H9 (cell line): ENCODE results near the gene LRMDA. TPM values are rescaled to one million over a fixed set of nuclear protein-coding genes. Genes with fewer than 3 reads are reported as not detected.

Source experiments
- DNase-seq: peaks from one replicate; pipeline ENCODE4 v3.0.0-alpha.2; 2017
- H2AFZ ChIP-seq: one replicate; pipeline ENCODE4 v1.6.1; 2013; ENCODE audit warnings: mild to moderate bottlenecking, low read length, control low read depth, moderate library complexity
- H2AK5ac ChIP-seq: 2 replicates; pipeline ENCODE4 v1.6.1; 2013; ENCODE audit warnings: low read length, control low read depth, mixed read lengths; ENCODE audit not compliant: insufficient read length
- H2BK120ac ChIP-seq: one replicate; pipeline ENCODE4 v1.6.1; 2013; ENCODE audit warnings: low read depth, mild to moderate bottlenecking, low read length, control low read depth, inconsistent platforms; ENCODE audit not compliant: poor library complexity, severe bottlenecking
- H2BK12ac ChIP-seq: 2 replicates; pipeline ENCODE4 v1.6.1; 2013; ENCODE audit warnings: low read length, control low read depth, mixed read lengths, low read depth; ENCODE audit not compliant: insufficient read length
- H2BK15ac ChIP-seq: 2 replicates; pipeline ENCODE4 v1.6.1; 2013; ENCODE audit warnings: low read depth, low read length, control low read depth
- H2BK20ac ChIP-seq: one replicate; pipeline ENCODE4 v1.6.1; 2013; ENCODE audit warnings: low read depth, mild to moderate bottlenecking, low read length, control low read depth, inconsistent platforms; ENCODE audit not compliant: poor library complexity, severe bottlenecking
- H2BK5ac ChIP-seq: 2 replicates; pipeline ENCODE4 v1.6.1; 2013; ENCODE audit warnings: low read length, control low read depth, mixed read lengths; ENCODE audit not compliant: insufficient read length
- H3K14ac ChIP-seq: 2 replicates; pipeline ENCODE4 v1.6.1; 2013; ENCODE audit warnings: low read length, control low read depth; ENCODE audit not compliant: insufficient read depth
- H3K18ac ChIP-seq: 2 replicates; pipeline ENCODE4 v1.6.1; 2013; ENCODE audit warnings: low read depth, mild to moderate bottlenecking, mixed read lengths, low read length, control low read depth; ENCODE audit not compliant: insufficient read length
- H3K23ac ChIP-seq: 2 replicates; pipeline ENCODE4 v1.6.1; 2013; ENCODE audit warnings: low read length, control low read depth, mixed read lengths, low read depth; ENCODE audit not compliant: insufficient read length
- H3K23me2 ChIP-seq: 2 replicates; pipeline ENCODE4 v1.6.1; 2013; ENCODE audit warnings: low read depth, mild to moderate bottlenecking, mixed read lengths, low read length, control low read depth; ENCODE audit not compliant: insufficient read length, poor library complexity, severe bottlenecking
- H3K27ac ChIP-seq: 2 replicates; pipeline ENCODE4 v1.5.1; 2013; ENCODE audit warnings: low read length, control low read depth, mixed read lengths, low read depth; ENCODE audit not compliant: insufficient read length
- H3K27me3 ChIP-seq: 2 replicates; pipeline ENCODE4 v1.6.1; 2013; ENCODE audit warnings: low read length, control low read depth, inconsistent platforms; ENCODE audit not compliant: insufficient read depth
- H3K4ac ChIP-seq: 2 replicates; pipeline ENCODE4 v1.6.1; 2013; ENCODE audit warnings: low read depth, mild to moderate bottlenecking, control low read depth, inconsistent platforms, low read length, moderate library complexity
- H3K4me1 ChIP-seq: 2 replicates; pipeline ENCODE4 v1.6.1; 2013; ENCODE audit warnings: low read length, control low read depth, inconsistent platforms; ENCODE audit not compliant: insufficient read depth
- H3K4me2 ChIP-seq: 2 replicates; pipeline ENCODE4 v1.6.1; 2013; ENCODE audit warnings: low read length, control low read depth, mixed read lengths; ENCODE audit not compliant: insufficient read length, insufficient read depth
- H3K56ac ChIP-seq: 2 replicates; pipeline ENCODE4 v1.6.1; 2013; ENCODE audit warnings: low read depth, mild to moderate bottlenecking, mixed read lengths, low read length, control low read depth; ENCODE audit not compliant: insufficient read length
- H3K79me1 ChIP-seq: 2 replicates; pipeline ENCODE4 v1.6.1; 2013; ENCODE audit warnings: low read depth, mild to moderate bottlenecking, moderate library complexity, low read length, control low read depth, inconsistent platforms; ENCODE audit not compliant: insufficient read depth, poor library complexity, severe bottlenecking
- H3K79me2 ChIP-seq: 2 replicates; pipeline ENCODE4 v1.6.1; 2013; ENCODE audit warnings: low read length, control low read depth, inconsistent platforms; ENCODE audit not compliant: insufficient read depth
- H3K9ac ChIP-seq: 2 replicates; pipeline ENCODE4 v1.6.1; 2013; ENCODE audit warnings: low read length, control low read depth, mixed read lengths; ENCODE audit not compliant: insufficient read length; ENCODE audit errors: extremely low read depth
- H3K9me3 ChIP-seq: one replicate; pipeline ENCODE4 v1.6.1; 2013; ENCODE audit warnings: low read depth, low read length, inconsistent platforms; ENCODE audit not compliant: control insufficient read depth
- H3T11ph ChIP-seq: one replicate; pipeline ENCODE4 v1.6.1; 2013; ENCODE audit warnings: mild to moderate bottlenecking, low read length, control low read depth, inconsistent platforms
- H4K20me1 ChIP-seq: one replicate; pipeline ENCODE4 v1.6.1; 2013; ENCODE audit not compliant: control insufficient read depth, insufficient read length, insufficient read depth
- H4K5ac ChIP-seq: 2 replicates; pipeline ENCODE4 v1.6.1; 2013; ENCODE audit warnings: low read depth, mild to moderate bottlenecking, mixed read lengths, low read length, control low read depth; ENCODE audit not compliant: insufficient read length
- H4K8ac ChIP-seq: replicated peaks from 2 replicates; pipeline ENCODE4 v1.6.1; 2013; ENCODE audit warnings: low read length, control low read depth, mixed read lengths, low read depth; ENCODE audit not compliant: insufficient read length
- H4K91ac ChIP-seq: 2 replicates; pipeline ENCODE4 v1.6.1; 2013; ENCODE audit warnings: low read depth, mild to moderate bottlenecking, moderate library complexity, mixed read lengths, low read length, control low read depth; ENCODE audit not compliant: insufficient read length
- H3K27ac Mint-ChIP-seq, 3 experiments: 2 replicates in 2 of 3; 3 replicates in 1 of 3; pipeline ENCODE4 v1.8.0; 2020 to 2021; ENCODE audit warnings: mixed read lengths in 3 of 3, mild to moderate bottlenecking in 1 of 3, moderate library complexity in 1 of 3
- H3K27me3 Mint-ChIP-seq: 2 replicates; pipeline ENCODE4 v1.8.0; 2021; ENCODE audit warnings: low read depth, mild to moderate bottlenecking, moderate library complexity, mixed read lengths
- H3K36me3 Mint-ChIP-seq, 3 experiments: 2 replicates in 2 of 3; 3 replicates in 1 of 3; pipeline ENCODE4 v1.8.0; 2020 to 2021; ENCODE audit warnings: low read depth in 3 of 3, mixed read lengths in 3 of 3; ENCODE audit not compliant: insufficient read depth in 1 of 3
- H3K4me1 Mint-ChIP-seq, 2 experiments: 2 replicates each; pipeline ENCODE4 v1.8.0; 2020; ENCODE audit warnings: mixed read lengths in 2 of 2
- H3K4me3 Mint-ChIP-seq, 2 experiments: 2 replicates in 1 of 2; 3 replicates in 1 of 2; pipeline ENCODE4 v1.8.0; 2020 to 2021; ENCODE audit warnings: mild to moderate bottlenecking in 2 of 2, mixed read lengths in 2 of 2, moderate library complexity in 1 of 2
- H3K9me3 Mint-ChIP-seq, 2 experiments: 2 replicates in 1 of 2; 3 replicates in 1 of 2; pipeline ENCODE4 v1.8.0; 2020; ENCODE audit warnings: mild to moderate bottlenecking in 2 of 2, mixed read lengths in 2 of 2, moderate library complexity in 1 of 2
- WGBS: extraction: QIAGEN DNeasy Blood & Tissue Kit; methylation state at CpG from one replicate; pipeline ENCODE4 v1.1.7; 2013; ENCODE audit warnings: missing lambda C conversion rate, low lambda C conversion rate, mixed read lengths; ENCODE audit not compliant: insufficient read length; ENCODE audit errors: extremely low coverage; 5-methylcytosine and 5-hydroxymethylcytosine counted together
- total RNA-seq: library from RNA; stranded (reverse); gene quantifications from 2 replicates; pipeline ENCODE4 v1.2.1, GENCODE V29; 2021
- TF ChIP-seq, protein P1 (sequence below): fragments of 200-600 bp; sonication (generic); conservative IDR thresholded peaks from 3 replicates; pipeline ENCODE4 v1.8.0; 2021; ENCODE audit warnings: antibody characterized with exemption, mild to moderate bottlenecking

Gene LRMDA
- total RNA-seq, 1 experiment from 2014 or later, result 1.8 TPM

GRCh38 chr10:75596930-75597620 is 165.7 kb downstream of the LRMDA start:
- no CpG with 5 or more reads among the region's 6 CpGs for WGBS
- no peaks in the 10 kb centered on the region for H3K79me2 ChIP-seq
- no peak overlapping the region for H3K23ac ChIP-seq
- H2BK20ac ChIP-seq, result no peak overlapping the region
- no peaks in the 10 kb centered on the region for H4K20me1 ChIP-seq
- H2BK120ac ChIP-seq, result no peak overlapping the region
- Mint-ChIP-seq H3K4me3 (peak overlapping the region in 1 of 2 experiments; percentile 39; a peak in 1 of 5 replicates), H3K36me3 (peaks cover 0 to 2% (median 0%) of the 10 kb centered on the region in 3 experiments; a peak in 1 of 7 replicates), H3K27ac (peak overlapping the region in 1 of 3 experiments; percentile 46; a peak in 1 of 7 replicates), H3K4me1 (peaks cover 54 to 58% of the 10 kb centered on the region in 2 experiments), H3K9me3 (peaks cover 0 to 5% of the 10 kb centered on the region in 2 experiments; a peak in 2 of 5 replicates), H3K27me3 (peaks cover 71% of the 10 kb centered on the region)
- H3K14ac ChIP-seq, result no peak overlapping the region
- H3K79me1 ChIP-seq, result no peaks in the 10 kb centered on the region
- no peaks in the 10 kb centered on the region for H3K23me2 ChIP-seq
- no peak overlapping the region for H2AK5ac ChIP-seq
- no peaks in the 10 kb centered on the region for H3K9me3 ChIP-seq
- no peak overlapping the region for H3K18ac ChIP-seq
- no peak for DNase-seq
- H2BK5ac ChIP-seq, result no peak overlapping the region
- H4K8ac ChIP-seq, result no peak overlapping the region
- no peak overlapping the region for H2AFZ ChIP-seq
- no peak overlapping the region for H3K4ac ChIP-seq
- peaks cover 2% of the 10 kb centered on the region; the same call in 1 of the 2 replicates for H3K4me1 ChIP-seq
- H2BK15ac ChIP-seq, result no peak overlapping the region
- H3K27me3 ChIP-seq, result peaks cover 30% of the 10 kb centered on the region; the same call in 1 of the 2 replicates
- no peak overlapping the region for H3K27ac ChIP-seq
- no peak overlapping the region for H3T11ph ChIP-seq
- no peak overlapping the region for H4K91ac ChIP-seq
- H2BK12ac ChIP-seq, result no peak overlapping the region
- H3K4me2 ChIP-seq, result no peak overlapping the region
- TF ChIP-seq, protein P1, sequence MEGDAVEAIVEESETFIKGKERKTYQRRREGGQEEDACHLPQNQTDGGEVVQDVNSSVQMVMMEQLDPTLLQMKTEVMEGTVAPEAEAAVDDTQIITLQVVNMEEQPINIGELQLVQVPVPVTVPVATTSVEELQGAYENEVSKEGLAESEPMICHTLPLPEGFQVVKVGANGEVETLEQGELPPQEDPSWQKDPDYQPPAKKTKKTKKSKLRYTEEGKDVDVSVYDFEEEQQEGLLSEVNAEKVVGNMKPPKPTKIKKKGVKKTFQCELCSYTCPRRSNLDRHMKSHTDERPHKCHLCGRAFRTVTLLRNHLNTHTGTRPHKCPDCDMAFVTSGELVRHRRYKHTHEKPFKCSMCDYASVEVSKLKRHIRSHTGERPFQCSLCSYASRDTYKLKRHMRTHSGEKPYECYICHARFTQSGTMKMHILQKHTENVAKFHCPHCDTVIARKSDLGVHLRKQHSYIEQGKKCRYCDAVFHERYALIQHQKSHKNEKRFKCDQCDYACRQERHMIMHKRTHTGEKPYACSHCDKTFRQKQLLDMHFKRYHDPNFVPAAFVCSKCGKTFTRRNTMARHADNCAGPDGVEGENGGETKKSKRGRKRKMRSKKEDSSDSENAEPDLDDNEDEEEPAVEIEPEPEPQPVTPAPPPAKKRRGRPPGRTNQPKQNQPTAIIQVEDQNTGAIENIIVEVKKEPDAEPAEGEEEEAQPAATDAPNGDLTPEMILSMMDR, result no peak
- no peak overlapping the region for H4K5ac ChIP-seq
- H3K9ac ChIP-seq, result no peak overlapping the region
- H3K56ac ChIP-seq, result no peak overlapping the region
